NCI-H146 treated with DMSO at 0.1 percent for 48 hours (cell line): Measurements from ENCODE around the gene F11.
"Not testable (repeated sequence)": the region's sequence is repeated elsewhere in the genome, so short reads cannot be mapped to it uniquely, and the experiment has no call there.

Source experiments
- DNase-seq: peaks from one replicate; lab custom pipeline; 2025; ENCODE audit not compliant: unreplicated experiment; lab: John Stamatoyannopoulos, UW

Gene F11

DNA sequence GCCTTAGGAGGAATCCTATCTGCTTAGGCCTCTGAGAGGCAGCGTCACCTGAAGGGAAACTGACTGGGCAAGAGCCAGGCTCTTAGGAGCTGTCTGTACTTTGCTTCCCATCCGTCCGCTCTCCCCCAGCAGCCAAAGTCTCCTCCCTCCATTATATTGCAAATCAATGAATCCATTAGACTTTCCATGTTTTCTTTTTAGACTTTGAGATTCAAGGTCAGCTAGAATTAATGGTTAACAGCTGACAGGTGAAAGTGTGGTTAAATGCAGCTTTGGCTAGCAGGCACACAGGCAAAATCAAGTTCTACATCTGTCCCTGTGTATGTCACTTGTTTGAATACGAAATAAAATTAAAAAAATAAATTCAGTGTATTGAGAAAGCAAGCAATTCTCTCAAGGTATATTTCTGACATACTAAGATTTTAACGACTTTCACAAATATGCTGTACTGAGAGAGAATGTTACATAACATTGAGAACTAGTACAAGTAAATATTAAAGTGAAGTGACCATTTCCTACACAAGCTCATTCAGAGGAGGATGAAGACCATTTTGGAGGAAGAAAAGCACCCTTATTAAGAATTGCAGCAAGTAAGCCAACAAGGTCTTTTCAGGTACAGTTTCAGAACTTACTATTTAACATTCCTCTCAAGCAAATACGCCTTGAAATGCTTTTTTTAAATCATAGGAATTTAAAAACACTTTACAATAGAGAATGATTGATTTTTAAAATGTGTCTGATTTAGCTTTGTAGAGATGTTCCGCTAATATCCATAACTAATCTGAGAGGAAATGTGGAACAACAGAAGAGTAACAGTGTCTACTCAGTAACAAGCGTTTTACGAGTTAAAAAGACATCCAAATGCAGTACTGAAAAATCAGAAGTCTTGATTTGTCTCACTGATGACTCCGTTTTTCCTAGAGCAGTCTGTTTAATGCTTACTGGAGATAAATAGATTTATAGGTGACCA, at the start of gene F11:
Gene F11 (plus strand): TSS at position 507 of the 970 bp plus-strand sequence. CDS start 948 bp downstream, outside the sequence.
- DNase-seq: no peak

DNA sequence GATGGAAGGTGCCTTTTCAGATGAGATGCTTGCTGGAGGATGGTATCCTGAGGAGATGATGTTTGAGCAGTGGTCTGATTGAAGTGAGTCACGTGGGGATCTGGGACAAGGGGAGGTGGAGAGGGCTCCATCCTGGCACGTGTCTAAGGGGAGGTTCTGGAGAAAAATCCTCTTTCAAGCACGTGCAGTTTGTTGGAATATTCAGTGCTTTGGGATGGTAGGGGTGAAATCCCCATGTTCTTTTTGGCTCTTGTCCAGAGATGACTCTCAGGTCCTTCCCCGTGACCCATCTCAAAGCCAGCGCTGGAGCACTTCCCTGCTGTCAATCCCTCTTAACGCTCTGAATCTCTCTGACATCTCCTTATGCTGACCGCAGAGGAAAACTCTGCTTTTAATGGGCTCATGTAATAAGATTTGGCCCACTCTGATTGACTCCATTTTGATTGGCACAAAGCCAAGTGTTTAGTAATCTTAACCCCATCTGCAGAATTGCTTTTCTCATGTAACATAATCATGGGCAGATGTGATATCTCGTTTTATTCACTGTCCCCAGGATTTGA, 49.4 kb upstream of the F11 start:
- DNase-seq: no peak

GRCh38 chr4:186217733-186218293, 48.2 kb upstream of the F11 start:
- no peak for DNase-seq

GRCh38 chr4:186221624-186222023, 44.4 kb upstream of the F11 start:
- no peak for DNase-seq

- DNase-seq: no peak
Observed at GRCh38 chr4:186225848-186226247, 40.1 kb upstream of the F11 start.

DNA sequence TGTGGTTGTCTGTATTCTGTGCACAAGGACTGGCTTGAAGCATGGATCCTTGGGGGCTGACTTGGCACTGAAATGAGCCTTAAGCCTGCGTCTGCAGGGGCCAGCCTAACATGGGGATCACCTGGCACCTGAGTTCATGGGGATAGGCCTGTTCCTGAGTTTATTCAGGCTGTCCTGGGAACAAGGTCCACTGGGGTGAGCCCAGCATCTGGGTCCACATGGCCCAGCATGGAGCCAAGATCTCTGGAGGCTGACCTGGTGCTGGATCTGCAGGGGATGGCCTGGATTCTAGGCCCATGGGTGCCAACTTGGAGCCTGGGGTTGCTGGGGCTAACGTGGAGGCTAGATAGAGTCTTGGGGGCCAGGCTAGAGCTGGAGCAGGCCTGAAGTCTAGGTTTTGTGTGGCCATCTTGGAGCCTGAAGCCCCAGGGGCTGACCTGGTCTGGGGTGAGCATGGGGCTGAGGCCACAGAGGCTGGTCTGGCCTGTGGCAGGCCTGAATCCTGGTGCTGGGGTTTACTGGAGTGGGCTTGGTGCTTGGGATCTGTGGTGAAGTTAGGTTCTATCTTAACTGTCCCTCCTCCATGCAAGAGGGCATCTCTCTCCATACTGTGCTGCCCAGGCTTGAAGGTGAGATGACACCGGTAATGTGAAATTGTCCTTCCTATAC, 39.3 kb upstream of the F11 start:
- DNase-seq: no peak

- DNase-seq: no peak
Observed at GRCh38 chr4:186227221-186227620, 38.8 kb upstream of the F11 start, which contains the start of gene KLKB1. KLKB1 (plus strand) TSS chr4:186227507; CDS start chr4:186228196, 689 bp downstream.

GRCh38 chr4:186227744-186228513, 38.1 kb upstream of the F11 start:
- DNase-seq: no peak

DNA sequence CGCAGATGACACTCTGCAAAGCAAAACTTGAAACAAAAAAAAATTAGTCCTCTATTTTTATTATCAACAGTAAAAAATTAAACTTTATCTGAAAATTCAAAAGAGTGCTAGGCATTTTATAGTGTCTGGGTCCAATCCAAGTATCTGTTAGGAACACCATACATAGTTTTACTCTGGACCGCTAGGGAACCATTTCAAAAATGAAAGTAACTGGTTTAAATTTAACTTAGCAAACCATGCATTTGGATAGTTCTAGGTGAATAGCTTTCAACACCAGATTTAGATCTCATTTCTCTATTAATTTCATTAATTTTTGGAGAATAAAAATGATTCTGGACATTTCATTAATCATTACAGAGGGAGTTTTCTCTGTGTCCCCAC, 37.5 kb upstream of the F11 start:
- no peak for DNase-seq

DNA sequence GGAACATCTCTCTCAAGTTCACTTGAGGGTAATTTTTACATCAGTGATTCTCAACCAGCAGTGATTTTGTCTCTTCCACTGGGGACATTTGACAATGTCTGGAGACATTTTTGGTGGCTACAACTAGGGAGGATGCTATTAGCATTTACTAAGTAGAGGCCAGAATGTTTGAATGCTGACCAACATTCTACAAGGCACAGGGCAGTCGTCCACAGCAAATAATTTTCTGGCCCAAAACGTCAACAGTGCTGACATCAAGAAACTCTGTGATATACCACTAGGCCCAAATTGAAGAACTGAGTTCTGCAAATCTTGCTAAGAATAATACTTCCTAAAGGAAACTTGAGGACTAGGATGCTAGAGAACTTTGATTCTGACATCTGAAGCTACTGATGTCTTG, 31.6 kb upstream of the F11 start:
- DNase-seq: no peak

DNA sequence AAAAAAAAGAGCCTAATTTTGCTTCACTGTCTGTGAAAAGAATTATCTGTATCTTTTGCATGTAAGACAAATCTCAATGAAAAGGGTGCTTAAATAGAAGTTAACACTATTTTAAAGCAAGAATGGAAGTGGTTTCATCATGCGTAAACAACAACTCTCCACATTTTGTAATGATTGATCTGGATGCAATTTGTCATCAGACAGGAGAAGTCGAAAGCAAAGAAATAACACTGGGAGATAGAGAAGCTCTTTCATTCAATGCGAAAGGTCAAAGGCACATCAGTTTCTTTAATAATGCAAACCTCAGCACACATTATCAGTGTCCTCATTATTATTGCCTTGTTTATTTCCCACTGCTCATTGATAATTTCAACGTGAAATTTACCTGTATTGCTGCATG, 29.9 kb upstream of the F11 start:
- DNase-seq: no peak

DNA sequence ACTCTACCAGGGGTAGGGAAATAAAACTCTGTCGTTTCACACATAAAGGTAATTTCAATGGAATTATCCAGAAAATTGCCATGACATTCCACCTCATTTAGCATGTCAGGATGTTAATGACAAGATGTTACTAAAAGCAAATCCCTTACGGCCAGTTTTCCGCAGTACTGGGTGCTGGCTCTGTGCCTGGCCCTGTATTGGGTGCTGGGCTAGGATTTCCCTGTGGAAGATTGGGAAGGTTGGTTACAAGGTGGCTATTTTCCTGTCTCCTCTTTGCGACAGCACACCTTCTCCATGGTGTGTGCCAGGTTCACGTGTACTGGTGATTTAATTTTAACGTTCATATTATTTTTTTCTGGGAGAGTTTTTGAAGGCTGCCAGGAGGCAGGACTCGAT, 25.5 kb upstream of the F11 start:
- no peak for DNase-seq

- no peak for DNase-seq
Observed at GRCh38 chr4:186240848-186241491, 25.0 kb upstream of the F11 start.

DNA sequence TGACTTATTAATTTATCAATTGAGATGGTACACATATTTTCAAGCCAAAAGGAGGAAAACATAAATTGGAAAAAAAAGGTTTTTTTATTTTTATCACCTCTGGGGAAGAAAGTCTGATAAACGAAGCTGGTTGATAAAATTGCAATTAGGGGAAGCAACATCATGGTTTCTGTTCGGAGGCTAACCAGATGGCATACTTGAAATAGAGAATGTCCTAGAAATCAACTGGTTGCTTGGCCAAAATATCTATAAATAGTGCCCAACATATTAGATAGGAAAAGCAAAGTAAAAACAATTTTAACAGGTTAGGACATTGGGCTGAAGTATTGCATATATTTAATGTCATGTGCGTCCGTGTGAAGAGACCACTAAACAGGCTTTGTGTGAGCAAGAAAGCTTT, 24.4 kb upstream of the F11 start:
- DNase-seq: no peak

DNA sequence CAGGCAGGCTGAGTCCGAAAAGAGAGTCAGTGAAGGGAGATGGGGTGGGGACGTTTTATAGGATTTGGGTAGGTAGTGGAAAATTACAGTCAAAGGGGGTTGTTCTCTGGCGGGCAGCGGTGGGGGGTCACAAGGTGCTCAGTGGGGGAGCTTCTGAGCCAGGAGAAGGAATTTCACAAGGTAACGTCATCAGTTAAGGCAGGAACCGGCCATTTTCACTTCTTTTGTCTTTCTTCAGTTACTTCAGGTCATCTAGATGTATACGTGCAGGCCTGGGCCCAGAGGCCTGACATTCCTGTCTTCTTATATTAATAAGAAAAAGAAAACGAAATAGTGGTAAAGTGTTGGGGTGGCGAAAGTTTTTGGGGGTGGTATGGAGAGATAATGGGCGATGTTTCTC, 24.0 kb upstream of the F11 start:
- DNase-seq: not testable (repeated sequence)

- no peak for DNase-seq
Observed at GRCh38 chr4:186243331-186243730, 22.7 kb upstream of the F11 start.

DNA sequence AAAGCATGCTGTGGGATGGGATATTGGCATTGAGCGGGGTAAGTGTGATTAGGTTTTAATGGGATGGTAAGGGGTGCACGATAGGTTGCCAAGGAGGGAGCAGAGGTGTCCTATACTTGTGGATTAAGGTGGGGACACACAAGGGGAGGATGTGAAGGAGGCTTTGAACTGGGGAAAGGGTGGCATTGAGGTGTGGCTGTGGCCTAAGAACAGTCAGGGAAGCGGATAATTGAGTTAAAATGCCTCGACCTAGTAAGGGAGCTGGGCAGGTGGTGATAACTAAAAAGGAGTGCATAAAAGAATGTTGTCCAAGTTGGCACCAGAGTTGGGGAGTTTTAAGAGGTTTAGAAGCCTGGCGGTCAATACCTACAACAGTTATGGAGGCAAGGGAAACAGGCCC, 21.2 kb upstream of the F11 start:
- no peak for DNase-seq

DNA sequence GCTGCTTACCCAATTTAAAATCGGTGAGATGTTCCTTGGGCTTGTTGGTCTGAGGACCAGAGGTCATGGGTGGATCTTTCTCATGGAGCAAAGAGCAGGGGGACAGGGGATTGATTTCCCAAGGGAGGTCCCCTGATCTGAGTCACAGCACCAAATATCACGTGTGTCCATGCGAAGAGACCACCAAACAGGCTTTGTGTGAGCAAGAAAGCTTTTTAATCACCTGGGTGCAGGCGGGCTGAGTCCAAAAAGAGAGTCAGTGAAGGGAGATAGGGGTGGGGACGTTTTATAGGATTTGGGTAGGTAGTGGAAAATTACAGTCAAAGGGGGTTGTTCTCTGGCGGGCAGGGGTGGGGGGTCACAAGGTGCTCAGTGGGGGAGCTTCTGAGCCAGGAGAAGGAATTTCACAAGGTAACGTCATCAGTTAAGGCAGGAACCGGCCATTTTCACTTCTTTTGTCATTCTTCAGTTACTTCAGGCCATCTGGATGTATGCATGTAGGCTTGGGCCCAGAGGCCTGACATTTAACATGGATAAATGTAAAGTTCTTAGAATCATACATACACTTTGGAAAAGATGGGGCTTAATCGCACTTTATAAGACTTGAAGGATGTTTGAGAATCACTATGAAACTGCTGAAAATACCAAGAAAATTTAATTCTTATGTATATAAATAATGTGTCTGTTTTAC, 18.8 kb upstream of the F11 start:
- DNase-seq: not testable (repeated sequence)

DNA sequence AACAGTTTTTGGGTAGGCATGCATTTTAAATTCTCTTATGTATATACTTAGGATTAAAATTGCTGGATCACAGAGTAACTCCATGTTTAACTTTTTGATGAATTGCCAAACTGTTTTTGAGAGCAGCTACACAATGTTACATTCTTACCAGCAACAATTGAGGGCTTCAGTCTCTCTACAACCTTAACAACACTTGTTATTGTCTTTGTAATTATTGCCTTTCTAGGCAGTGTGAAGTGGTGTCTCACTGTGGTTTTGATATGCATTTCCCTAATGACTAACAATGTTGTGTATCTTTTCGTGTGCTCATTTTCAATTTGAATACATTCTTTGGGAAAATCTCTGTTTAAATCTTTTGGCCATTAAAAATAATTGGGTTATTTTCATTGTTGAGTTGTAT, 17.3 kb upstream of the F11 start:
- no peak for DNase-seq
